HL-60 (cell line): ENCODE results near the gene TSEN2.

Experiments used
- DNase-seq, 2 experiments: peaks; one replicate each; pipeline ENCODE4 v3.0.0-alpha.2; 2010 to 2020; ENCODE audit warnings: low read depth in 1 of 2, low spot score in 1 of 2
- H3K27ac ChIP-seq: fragments of 250-450 bp; sonication (Bioruptor Pico); replicated peaks from 2 replicates; pipeline ENCODE4 v1.5.1; 2020; ENCODE audit warnings: mild to moderate bottlenecking, moderate library complexity
- H3K27me3 ChIP-seq: fragments of 250-450 bp; sonication (Bioruptor Pico); 2 replicates; pipeline ENCODE4 v1.5.1; 2021; ENCODE audit warnings: mild to moderate bottlenecking, moderate library complexity; ENCODE audit not compliant: insufficient read depth, poor library complexity, severe bottlenecking
- H3K4me3 ChIP-seq: replicated peaks from 2 replicates; pipeline ENCODE4 v1.5.1; 2011; ENCODE audit warnings: mild to moderate bottlenecking, control low read depth, low read length; ENCODE audit not compliant: insufficient read depth
- CTCF ChIP-seq: IDR thresholded peaks from one replicate; pipeline ENCODE4 v1.5.1; 2011; ENCODE audit warnings: low read length, control low read depth, inconsistent platforms; ENCODE audit not compliant: insufficient read depth
- GABPA ChIP-seq: IDR thresholded peaks from 2 replicates; pipeline ENCODE4 v1.6.1; 2012; ENCODE audit warnings: low read depth
- POLR2AphosphoS5 ChIP-seq: IDR thresholded peaks from 2 replicates; pipeline ENCODE4 v1.6.1; 2012; ENCODE audit warnings: low read depth
- REST ChIP-seq: IDR thresholded peaks from 2 replicates; pipeline ENCODE4 v1.6.1; 2012; ENCODE audit warnings: low read depth; ENCODE audit not compliant: insufficient replicate concordance
- SPI1 ChIP-seq: IDR thresholded peaks from 2 replicates; pipeline ENCODE4 v1.6.1; 2012; ENCODE audit warnings: low read depth, mild to moderate bottlenecking, borderline replicate concordance

TSEN2 gene

GRCh38 chr3:12451481-12451880 lies 32.8 kb upstream of the TSEN2 start:
- no peak overlapping the region for H3K27ac ChIP-seq

GRCh38 chr3:12451960-12452359 lies 32.3 kb upstream of the TSEN2 start:
- Histone ChIP-seq H3K27ac (no peak overlapping the region), H3K4me3 (no peak overlapping the region), H3K27me3 (no peaks in the 10 kb centered on the region)
- no peak for DNase-seq
- TF ChIP-seq POLR2AphosphoS5 (no peak), GABPA (no peak), REST (no peak), CTCF (no peak), SPI1 (no peak)

More at GRCh38 chr3:12451481-12451880, 32.8 kb upstream of the TSEN2 start:
- peak in 1 of 2 experiments; percentile 69 for DNase-seq
- H3K4me3 ChIP-seq, result no peak overlapping the region
- H3K27me3 ChIP-seq, result no peaks in the 10 kb centered on the region
- TF ChIP-seq REST (no peak), GABPA (no peak), POLR2AphosphoS5 (no peak), SPI1 (peak; percentile 86), CTCF (no peak)

- Histone ChIP-seq H3K27ac (no peak overlapping the region), H3K4me3 (no peak overlapping the region), H3K27me3 (no peaks in the 10 kb centered on the region)
- peak in 1 of 2 experiments; percentile 20 for DNase-seq
- no peak for TF ChIP-seq SPI1
Measured at GRCh38 chr3:12452361-12453330, 31.6 kb upstream of the TSEN2 start.

GRCh38 chr3:12454076-12454815 lies 30.0 kb upstream of the TSEN2 start:
- H3K4me3 ChIP-seq, result no peak overlapping the region
- TF ChIP-seq SPI1 (no peak), CTCF (no peak), POLR2AphosphoS5 (no peak), REST (no peak), GABPA (no peak)
- no peak overlapping the region for H3K27ac ChIP-seq
- H3K27me3 ChIP-seq, result no peaks in the 10 kb centered on the region
- peak in 1 of 2 experiments; percentile 40 for DNase-seq
